Measurements from ENCODE around the gene TCOF1.

GRCh38 chr5:150313501-150313900, 44.0 kb upstream of the TCOF1 start:
- TF ChIP-seq POLR2A (IDR thresholded peaks at IDR 0.05; ENCODE audit: low read depth, low read length): no peak
- no peak for TF ChIP-seq TAF1 (IDR thresholded peaks at IDR 0.05; ENCODE audit: low read depth, low read length)

Data from GM12891 (cell line).